8988T (cell line): ENCODE results near the gene EHF.

Source experiments
- DNase-seq: peaks from one replicate; pipeline ENCODE4 v3.0.0; 2011

EHF gene

GRCh38 chr11:34627197-34627596, 6.3 kb downstream of the EHF start:
- DNase-seq = no peak

GRCh38 chr11:34629711-34630110, 8.8 kb downstream of the EHF start:
- no peak for DNase-seq

- no peak for DNase-seq
These were observed 9.7 kb downstream of the EHF start for GRCh38 chr11:34630544-34630943.

GRCh38 chr11:34631297-34631696, 10.4 kb downstream of the EHF start:
- DNase-seq = no peak

- DNase-seq = no peak
These were observed 10.8 kb downstream of the EHF start for GRCh38 chr11:34631737-34632104.

- no peak for DNase-seq
These were observed 11.4 kb downstream of the EHF start for GRCh38 chr11:34632105-34632791.

GRCh38 chr11:34633640-34633989, 12.7 kb downstream of the EHF start:
- no peak for DNase-seq

GRCh38 chr11:34633990-34634693, 13.2 kb downstream of the EHF start:
- no peak for DNase-seq

GRCh38 chr11:34634694-34635062, 13.8 kb downstream of the EHF start:
- no peak for DNase-seq

- DNase-seq = no peak
These were observed 15.2 kb downstream of the EHF start for GRCh38 chr11:34636127-34636526.

GRCh38 chr11:34637303-34637702, 16.4 kb downstream of the EHF start:
- no peak for DNase-seq

GRCh38 chr11:34638897-34639296, 18.0 kb downstream of the EHF start:
- no peak for DNase-seq

- DNase-seq = no peak
These were observed 18.7 kb downstream of the EHF start for GRCh38 chr11:34639545-34639944.

GRCh38 chr11:34640050-34640923, 19.4 kb downstream of the EHF start:
- DNase-seq = no peak

GRCh38 chr11:34640924-34641275, 20.0 kb downstream of the EHF start:
- DNase-seq = no peak

- no peak for DNase-seq
These were observed 20.6 kb downstream of the EHF start for GRCh38 chr11:34641456-34641855.

- no peak for DNase-seq
These were observed 21.2 kb downstream of the EHF start for GRCh38 chr11:34642001-34642554.

- no peak for DNase-seq
These were observed 22.0 kb downstream of the EHF start for GRCh38 chr11:34642873-34643272.

- DNase-seq = no peak
These were observed 22.4 kb downstream of the EHF start for GRCh38 chr11:34643311-34643710.

- no peak for DNase-seq
These were observed 23.0 kb downstream of the EHF start for GRCh38 chr11:34643846-34644245.

- no peak for DNase-seq
These were observed 23.9 kb downstream of the EHF start for GRCh38 chr11:34644669-34645406.

GRCh38 chr11:34646431-34646830, 25.5 kb downstream of the EHF start:
- DNase-seq = no peak

- no peak for DNase-seq
These were observed 26.2 kb downstream of the EHF start for GRCh38 chr11:34647131-34647530.
